Activated CD4-positive, alpha-beta T cell treated with anti-CD3 and anti-CD28 coated beads, Interleukin-2, amount 10 ng/mL, durations not matched to agents 7 days and 5 days (primary cell): Measurements from ENCODE around the gene SLC9A8. TPM values are rescaled to one million over a fixed set of nuclear protein-coding genes. Genes with fewer than 3 reads are reported as not detected.

Experiments used
- CTCF ChIA-PET: fragments of 350-600 bp; sonication (Branson Sonifier 250); formaldehyde crosslinking; loops from one replicate; lab custom pipeline; 2021; ENCODE audit warnings: antibody characterized with exemption; lab: Charles Lee
- POLR2A ChIA-PET: fragments of 350-600 bp; sonication (Branson Sonifier 250); formaldehyde crosslinking; loops from one replicate; lab custom pipeline; 2021; ENCODE audit warnings: antibody characterized with exemption; lab: Charles Lee
- DNase-seq: peaks from one replicate; pipeline ENCODE4 v3.0.0-alpha.2; 2020
- H3K27ac Mint-ChIP-seq: one replicate; pipeline ENCODE4 v1.8.0; 2021; ENCODE audit warnings: mild to moderate bottlenecking, moderate library complexity, mixed read lengths
- H3K27me3 Mint-ChIP-seq: one replicate; pipeline ENCODE4 v1.8.0; 2021; ENCODE audit warnings: mixed read lengths
- H3K36me3 Mint-ChIP-seq: one replicate; pipeline ENCODE4 v1.8.0; 2021; ENCODE audit warnings: low read depth, mixed read lengths
- H3K4me1 Mint-ChIP-seq: one replicate; pipeline ENCODE4 v1.8.0; 2021; ENCODE audit warnings: mixed read lengths
- H3K4me3 Mint-ChIP-seq: one replicate; pipeline ENCODE4 v1.8.0; 2021; ENCODE audit warnings: mild to moderate bottlenecking, moderate library complexity, mixed read lengths
- H3K9me3 Mint-ChIP-seq: one replicate; pipeline ENCODE4 v1.8.0; 2021; ENCODE audit warnings: mixed read lengths
- total RNA-seq, 2 experiments: library from RNA; stranded (reverse); gene quantifications; one replicate each; pipeline ENCODE4 v1.2.3, GENCODE V29; 2021

SLC9A8 gene
- total RNA-seq, 2 experiments from 2014 or later, result 21.4 to 23.1 TPM

GRCh38 chr20:49904440-49905214 lies 92.0 kb downstream of the SLC9A8 start:
- CTCF ChIA-PET, result interaction anchor here (1.1 to 1.6 kb wide), 4 partner anchors 9 to 541 kb away, joined by 3 to 5 read pairs (median 3); no protein-coding TSS in a partner anchor

GRCh38 chr20:49905415-49906091 lies 92.9 kb downstream of the SLC9A8 start:
- H3K4me1 Mint-ChIP-seq, result no peaks in the 10 kb centered on the region
- H3K27ac Mint-ChIP-seq, result peak overlapping the region; percentile 63
- H3K27me3 Mint-ChIP-seq, result no peaks in the 10 kb centered on the region
- POLR2A ChIA-PET, result no interaction called here
- no peaks in the 10 kb centered on the region for H3K9me3 Mint-ChIP-seq
- CTCF ChIA-PET, result interaction anchor here (1.1 to 1.4 kb wide), 3 partner anchors 8 to 542 kb away, joined by 3 read pairs; no protein-coding TSS in a partner anchor
- H3K36me3 Mint-ChIP-seq, result peaks cover 15% of the 10 kb centered on the region
- H3K4me3 Mint-ChIP-seq, result no peak overlapping the region
- no peak for DNase-seq

More at GRCh38 chr20:49904440-49905214, 92.0 kb downstream of the SLC9A8 start:
- peaks cover 15% of the 10 kb centered on the region for H3K36me3 Mint-ChIP-seq
- no peaks in the 10 kb centered on the region for H3K9me3 Mint-ChIP-seq
- DNase-seq, result no peak
- H3K27me3 Mint-ChIP-seq, result no peaks in the 10 kb centered on the region
- no peaks in the 10 kb centered on the region for H3K4me1 Mint-ChIP-seq
- POLR2A ChIA-PET, result no interaction called here
- H3K4me3 Mint-ChIP-seq, result no peak overlapping the region
- peak overlapping the region; percentile 46 for H3K27ac Mint-ChIP-seq

GRCh38 chr20:49906101-49906604 lies 93.5 kb downstream of the SLC9A8 start:
- POLR2A ChIA-PET, result no interaction called here
- no peak overlapping the region for H3K27ac Mint-ChIP-seq
- H3K36me3 Mint-ChIP-seq, result peaks cover 15% of the 10 kb centered on the region
- no peak for DNase-seq
- CTCF ChIA-PET, result interaction anchor here (0.9 kb wide), 1 partner anchor 29 kb away, joined by 6 read pairs; no protein-coding TSS in a partner anchor
- no peak overlapping the region for H3K4me3 Mint-ChIP-seq
- no peaks in the 10 kb centered on the region for H3K4me1 Mint-ChIP-seq
- H3K27me3 Mint-ChIP-seq, result no peaks in the 10 kb centered on the region
- no peaks in the 10 kb centered on the region for H3K9me3 Mint-ChIP-seq

- H3K4me3 Mint-ChIP-seq, result no peak overlapping the region
- peaks cover 15% of the 10 kb centered on the region for H3K36me3 Mint-ChIP-seq
- no peak overlapping the region for H3K27ac Mint-ChIP-seq
- no peaks in the 10 kb centered on the region for H3K9me3 Mint-ChIP-seq
- CTCF ChIA-PET, result interaction anchor here (0.9 kb wide), 1 partner anchor 28 kb away, joined by 6 read pairs; no protein-coding TSS in a partner anchor
- DNase-seq, result no peak
- H3K4me1 Mint-ChIP-seq, result no peaks in the 10 kb centered on the region
- H3K27me3 Mint-ChIP-seq, result no peaks in the 10 kb centered on the region
- POLR2A ChIA-PET, result no interaction called here
Measured at GRCh38 chr20:49906615-49907154, 94.1 kb downstream of the SLC9A8 start.

GRCh38 chr20:49907405-49908257 lies 95.0 kb downstream of the SLC9A8 start:
- no peak overlapping the region for H3K4me3 Mint-ChIP-seq
- ChIA-PET POLR2A (no interaction called here), CTCF (interaction anchor here (0.9 kb wide), 1 partner anchor 27 kb away, joined by 6 read pairs; no protein-coding TSS in a partner anchor)
- no peaks in the 10 kb centered on the region for H3K27me3 Mint-ChIP-seq
- no peak for DNase-seq
- H3K4me1 Mint-ChIP-seq, result peaks cover 3% of the 10 kb centered on the region
- H3K9me3 Mint-ChIP-seq, result no peaks in the 10 kb centered on the region
- peak overlapping the region; percentile 22 for H3K27ac Mint-ChIP-seq
- peaks cover 15% of the 10 kb centered on the region for H3K36me3 Mint-ChIP-seq

- Mint-ChIP-seq H3K4me3 (no peak overlapping the region), H3K27ac (no peak overlapping the region), H3K4me1 (peaks cover 5% of the 10 kb centered on the region), H3K36me3 (peaks cover 15% of the 10 kb centered on the region), H3K9me3 (no peaks in the 10 kb centered on the region), H3K27me3 (no peaks in the 10 kb centered on the region)
- CTCF ChIA-PET, result no interaction called here
- POLR2A ChIA-PET, result no interaction called here
- DNase-seq, result no peak
Measured at GRCh38 chr20:49908258-49908565, 95.6 kb downstream of the SLC9A8 start.

- H3K4me3 Mint-ChIP-seq, result no peak overlapping the region
- no peak for DNase-seq
- CTCF ChIA-PET, result interaction anchor here (0.7 to 1.4 kb wide), 2 partner anchors 8 to 61 kb away, joined by 3 read pairs; no protein-coding TSS in a partner anchor
- peaks cover 19% of the 10 kb centered on the region for H3K4me1 Mint-ChIP-seq
- POLR2A ChIA-PET, result no interaction called here
- peaks cover 13% of the 10 kb centered on the region for H3K36me3 Mint-ChIP-seq
- H3K27ac Mint-ChIP-seq, result peak overlapping the region; percentile 54
- H3K9me3 Mint-ChIP-seq, result no peaks in the 10 kb centered on the region
- H3K27me3 Mint-ChIP-seq, result no peaks in the 10 kb centered on the region
Measured at GRCh38 chr20:49909499-49910339, 97.1 kb downstream of the SLC9A8 start.

- DNase-seq, result no peak
- Mint-ChIP-seq H3K4me1 (peaks cover 21% of the 10 kb centered on the region), H3K9me3 (no peaks in the 10 kb centered on the region), H3K4me3 (no peak overlapping the region), H3K36me3 (peaks cover 10% of the 10 kb centered on the region), H3K27me3 (no peaks in the 10 kb centered on the region), H3K27ac (no peak overlapping the region)
- ChIA-PET POLR2A (no interaction called here), CTCF (interaction anchor here (1.4 kb wide), 2 partner anchors 9 to 43 kb away, joined by 3 read pairs; no protein-coding TSS in a partner anchor)
Measured at GRCh38 chr20:49910340-49910706, 97.7 kb downstream of the SLC9A8 start.

- POLR2A ChIA-PET, result interaction anchor here (0.8 kb wide), 1 partner anchor 40 kb away, joined by 3 read pairs; no protein-coding TSS in a partner anchor
- Mint-ChIP-seq H3K4me1 (peaks cover 33% of the 10 kb centered on the region), H3K9me3 (no peaks in the 10 kb centered on the region), H3K27ac (peak overlapping the region; percentile 99), H3K36me3 (no peaks in the 10 kb centered on the region), H3K4me3 (peak overlapping the region; percentile 91), H3K27me3 (no peaks in the 10 kb centered on the region)
- CTCF ChIA-PET, result interaction anchor here (0.6 to 2.3 kb wide), 13 partner anchors 9 to 1176 kb away, joined by 3 to 5 read pairs (median 3); no protein-coding TSS in a partner anchor
- DNase-seq, result no peak
Measured at GRCh38 chr20:49913399-49914047, 100.9 kb downstream of the SLC9A8 start.

- Mint-ChIP-seq H3K4me1 (peaks cover 33% of the 10 kb centered on the region), H3K36me3 (no peaks in the 10 kb centered on the region), H3K9me3 (no peaks in the 10 kb centered on the region), H3K4me3 (peak overlapping the region; percentile 91), H3K27me3 (no peaks in the 10 kb centered on the region), H3K27ac (peak overlapping the region; percentile 99)
- ChIA-PET CTCF (interaction anchor here (0.6 to 2.3 kb wide), 6 partner anchors 12 to 310 kb away, joined by 3 to 5 read pairs (median 3); no protein-coding TSS in a partner anchor), POLR2A (no interaction called here)
- peak; percentile 32 for DNase-seq
Measured at GRCh38 chr20:49914310-49915117, 101.9 kb downstream of the SLC9A8 start.
